Activated gamma-delta T cell (primary cell): Measurements from ENCODE around the gene CCDC77.
A peak's percentile ranks its signal among the peaks of the same experiment; 100 is the strongest.

Source experiments
- DNase-seq: peaks from one replicate; lab custom pipeline; 2025; lab: John Stamatoyannopoulos, UW

The CCDC77 gene

GRCh38 chr12:452667-453210 is 51.3 kb downstream of the CCDC77 start:
- peak; percentile 50 for DNase-seq

GRCh38 chr12:454833-455232 is 53.4 kb downstream of the CCDC77 start:
- DNase-seq, result no peak

- no peak for DNase-seq
Measured at GRCh38 chr12:455821-456220, 54.4 kb downstream of the CCDC77 start.

GRCh38 chr12:457676-458075 is 56.2 kb downstream of the CCDC77 start:
- no peak for DNase-seq

GRCh38 chr12:459050-459429 is 57.6 kb downstream of the CCDC77 start:
- no peak for DNase-seq

- DNase-seq, result peak; percentile 30
Measured at GRCh38 chr12:459430-460258, 58.2 kb downstream of the CCDC77 start, which contains the start of gene B4GALNT3. TSS of gene B4GALNT3 (plus strand) at chr12:459939. CDS start at chr12:460377, 438 bp downstream.

- DNase-seq, result peak; percentile 44
Measured at GRCh38 chr12:460261-461230, 59.1 kb downstream of the CCDC77 start.

- DNase-seq, result no peak
Measured at GRCh38 chr12:461425-461824, 60.0 kb downstream of the CCDC77 start.

- no peak for DNase-seq
Measured at GRCh38 chr12:462936-463705, 61.7 kb downstream of the CCDC77 start.

- no peak for DNase-seq
Measured at GRCh38 chr12:464484-465267, 63.2 kb downstream of the CCDC77 start.

GRCh38 chr12:466039-466438 is 64.6 kb downstream of the CCDC77 start:
- no peak for DNase-seq

- DNase-seq, result no peak
Measured at GRCh38 chr12:466762-467161, 65.3 kb downstream of the CCDC77 start.

- no peak for DNase-seq
Measured at GRCh38 chr12:467591-467990, 66.1 kb downstream of the CCDC77 start.

GRCh38 chr12:468671-469389 is 67.4 kb downstream of the CCDC77 start:
- no peak for DNase-seq

- DNase-seq, result no peak
Measured at GRCh38 chr12:470133-470532, 68.7 kb downstream of the CCDC77 start.

GRCh38 chr12:473198-473597 is 71.8 kb downstream of the CCDC77 start:
- DNase-seq, result no peak

- no peak for DNase-seq
Measured at GRCh38 chr12:473863-474577, 72.6 kb downstream of the CCDC77 start.

- no peak for DNase-seq
Measured at GRCh38 chr12:475286-475685, 73.8 kb downstream of the CCDC77 start.

GRCh38 chr12:479161-479560 is 77.7 kb downstream of the CCDC77 start:
- DNase-seq, result no peak
